ENCODE data around the gene GABRG3. TPM values are rescaled to one million over a fixed set of nuclear protein-coding genes. Genes with fewer than 3 reads are reported as not detected.

The GABRG3 gene
- total and polyA plus RNA-seq, 2 donors (not counting 3 experiments of a cell fraction or from before 2014, with no cell fraction given), result not detected

- Histone ChIP-seq H3K4me2 (ENCODE audit: insufficient read depth, low read length) (no peak overlapping the region), H3K9ac (replicated peaks; ENCODE audit: extremely low read depth, insufficient read depth, low read length) (no peak overlapping the region), H3K27ac (ENCODE audit: insufficient read depth, low read depth, low read length) (no peak overlapping the region), H3K27me3 (ENCODE audit: control insufficient read depth in 2 of 2, insufficient read depth in 2 of 2, low read length in 2 of 2) (no peaks in the 10 kb centered on the region), H3K36me3 (ENCODE audit: control insufficient read depth in 2 of 2, extremely low read depth in 1 of 2, insufficient read depth in 2 of 2, low read length in 2 of 2) (no peaks in the 10 kb centered on the region), H4K20me1 (replicated peaks; ENCODE audit: control insufficient read depth, extremely low read depth, insufficient read depth, low read length) (no peaks in the 10 kb centered on the region), H3K4me1 (ENCODE audit: control insufficient read depth, extremely low read depth, insufficient read depth, low read length) (no peaks in the 10 kb centered on the region), H3K4me3 (replicated peaks in 1 of 3; ENCODE audit: insufficient read depth in 1 of 3, low read depth in 1 of 3, low read length in 3 of 3) (no peak overlapping the region), H3K9me1 (replicated peaks; ENCODE audit: control insufficient read depth, extremely low read depth, insufficient read depth, low read length) (no peaks in the 10 kb centered on the region), H3K79me2 (ENCODE audit: control insufficient read depth, insufficient read depth, low read length) (no peaks in the 10 kb centered on the region), H3K9me3 (replicated peaks; ENCODE audit: control insufficient read depth, insufficient read depth, low read length) (no peaks in the 10 kb centered on the region), H2AFZ (ENCODE audit: low read depth, low read length) (no peak overlapping the region)
- CTCF ChIA-PET, result no interaction called here
- no TSS peak for BruUV-seq (replicated peaks)
- POLR2A ChIA-PET, result no interaction called here
- intact Hi-C loops (cut with micrococcal nuclease) (no loop called here), dilution Hi-C loops (cut with MboI; ENCODE audit: extremely low pct_ligation_motif_present, low sequenced_read_pairs) (no loop called here)
- TF ChIP-seq POLR2AphosphoS5 (IDR thresholded peaks at IDR 0.05; ENCODE audit: insufficient read depth, low read depth, low read length), result no peak
- no peak for TF ChIP-seq MYC (IDR thresholded peaks at IDR 0.05; ENCODE audit: low read depth, low read length)
- TF ChIP-seq EZH2 (IDR thresholded peaks at IDR 0.05; ENCODE audit: borderline replicate concordance, low read depth, low read length, severe bottlenecking), result no peak
- TF ChIP-seq FOS (IDR thresholded peaks at IDR 0.05; ENCODE audit: borderline replicate concordance, insufficient read depth, low read length), result no peak
- TF ChIP-seq CTCF (IDR thresholded peaks at IDR 0.05; ENCODE audit: extremely low read depth in 1 of 2, insufficient read depth in 1 of 2, low read depth in 1 of 2, low read length in 2 of 2), result no peak
- TF ChIP-seq, protein P1, sequence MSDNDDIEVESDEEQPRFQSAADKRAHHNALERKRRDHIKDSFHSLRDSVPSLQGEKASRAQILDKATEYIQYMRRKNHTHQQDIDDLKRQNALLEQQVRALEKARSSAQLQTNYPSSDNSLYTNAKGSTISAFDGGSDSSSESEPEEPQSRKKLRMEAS (IDR thresholded peaks at IDR 0.05; ENCODE audit: insufficient read depth, insufficient read length), result no peak
- TF ChIP-seq JUN (IDR thresholded peaks at IDR 0.05; ENCODE audit: borderline replicate concordance, insufficient read depth, insufficient read length, low read depth), result no peak
- TF ChIP-seq POLR2A (IDR thresholded peaks at IDR 0.05; ENCODE audit: low read depth, low read length), result no peak
- TF ChIP-seq GATA2 (IDR thresholded peaks at IDR 0.05; ENCODE audit: insufficient read depth, insufficient read length, low read depth, low read length), result no peak
- FAIRE-seq, result no peak
- no peak for DNase-seq (ENCODE audit: low read depth, low spot score)
These were observed 283.8 kb downstream of the GABRG3 start for GRCh38 chr15:27254801-27255200.

Measured in endothelial cell of umbilical vein (primary cell).